ENCODE measurements around the gene TNFRSF6B.

The TNFRSF6B gene

DNA sequence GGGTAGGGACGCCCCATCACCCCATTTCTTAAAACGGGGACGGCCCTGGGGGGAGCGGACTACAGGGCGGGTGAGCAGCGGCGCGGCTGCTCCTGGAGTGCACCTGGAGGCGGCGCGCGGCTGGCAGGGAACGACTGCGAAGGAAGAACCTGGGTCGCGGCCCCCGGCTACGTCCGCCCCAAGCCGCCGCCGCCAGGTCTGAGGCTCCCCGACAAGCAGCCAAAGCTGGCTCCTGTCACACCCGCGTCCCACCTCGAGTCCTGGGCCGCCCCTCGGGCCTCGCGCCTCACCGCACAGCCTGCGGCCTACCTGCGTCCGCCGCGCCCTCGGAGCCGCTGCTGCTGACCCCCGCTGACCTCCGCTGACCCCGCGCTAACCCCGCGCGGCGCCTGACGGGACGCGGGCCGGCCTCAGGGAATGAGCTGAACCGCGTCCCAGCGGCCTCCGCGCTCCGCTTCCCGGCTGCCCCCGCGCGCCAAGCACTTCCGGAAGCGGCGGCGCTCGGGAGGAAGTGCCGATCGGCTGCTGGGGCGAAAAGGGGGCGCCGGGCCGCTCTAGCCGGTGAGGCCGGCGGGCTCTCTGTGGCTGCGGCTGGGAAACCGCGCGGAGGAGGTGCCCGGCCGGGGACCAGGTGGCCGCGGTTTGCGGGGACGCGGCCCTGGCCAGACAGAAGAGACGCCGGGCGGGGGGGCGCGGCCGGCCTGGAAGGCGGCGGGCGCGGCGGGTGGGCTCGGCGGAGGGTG is 11.3 kb downstream of the TNFRSF6B start, which contains the start of the genes ARFRP1 and ZGPAT:
TSS of gene ARFRP1 (minus strand) at position 419 of the 743 bp plus-strand sequence. CDS start 885 bp downstream, outside the sequence.
TSS of gene ZGPAT (plus strand) at position 482 of the 743 bp plus-strand sequence. CDS start 542 bp downstream, outside the sequence.
- peak; percentile 91 for DNase-seq
- peak; percentile 90 for ATAC-seq (ENCODE audit: insufficient read depth, low read depth)
- Histone ChIP-seq H3K4me3 (ENCODE audit: low read depth in 1 of 2, low read length in 2 of 2) (peak within 1 kb of the TSS; percentile 59 to 84), H3K4me1 (ENCODE audit: insufficient read depth, low read length) (peaks cover 48% of the 10 kb centered on the region), H3K36me3 (ENCODE audit: insufficient read depth, low read length) (peaks cover 86% of the 10 kb centered on the region), H3K79me2 (ENCODE audit: insufficient read depth, low read length) (peaks cover 80% of the 10 kb centered on the region), H3K4me2 (ENCODE audit: insufficient read depth, low read length) (peak within 1 kb of the TSS; percentile 97), H3K9me3 (ENCODE audit: insufficient read depth, low read length, severe bottlenecking) (no peaks in the 10 kb centered on the region), H3K27ac (ENCODE audit: low read length) (peak within 1 kb of the TSS; percentile 89), H3K27me3 (ENCODE audit: insufficient read depth, low read length, poor library complexity) (no peaks in the 10 kb centered on the region), H4K20me1 (ENCODE audit: insufficient read depth, low read length) (peaks cover 58% of the 10 kb centered on the region), H3K9ac (ENCODE audit: low read depth, low read length) (peak within 1 kb of the TSS; percentile 81), H2AFZ (ENCODE audit: low read depth, low read length) (peak within 1 kb of the TSS; percentile 77)
- TF ChIP-seq, protein P1, sequence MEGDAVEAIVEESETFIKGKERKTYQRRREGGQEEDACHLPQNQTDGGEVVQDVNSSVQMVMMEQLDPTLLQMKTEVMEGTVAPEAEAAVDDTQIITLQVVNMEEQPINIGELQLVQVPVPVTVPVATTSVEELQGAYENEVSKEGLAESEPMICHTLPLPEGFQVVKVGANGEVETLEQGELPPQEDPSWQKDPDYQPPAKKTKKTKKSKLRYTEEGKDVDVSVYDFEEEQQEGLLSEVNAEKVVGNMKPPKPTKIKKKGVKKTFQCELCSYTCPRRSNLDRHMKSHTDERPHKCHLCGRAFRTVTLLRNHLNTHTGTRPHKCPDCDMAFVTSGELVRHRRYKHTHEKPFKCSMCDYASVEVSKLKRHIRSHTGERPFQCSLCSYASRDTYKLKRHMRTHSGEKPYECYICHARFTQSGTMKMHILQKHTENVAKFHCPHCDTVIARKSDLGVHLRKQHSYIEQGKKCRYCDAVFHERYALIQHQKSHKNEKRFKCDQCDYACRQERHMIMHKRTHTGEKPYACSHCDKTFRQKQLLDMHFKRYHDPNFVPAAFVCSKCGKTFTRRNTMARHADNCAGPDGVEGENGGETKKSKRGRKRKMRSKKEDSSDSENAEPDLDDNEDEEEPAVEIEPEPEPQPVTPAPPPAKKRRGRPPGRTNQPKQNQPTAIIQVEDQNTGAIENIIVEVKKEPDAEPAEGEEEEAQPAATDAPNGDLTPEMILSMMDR (IDR thresholded peaks at IDR 0.05; ENCODE audit: borderline replicate concordance, extremely low read depth, low read length, poor library complexity, severe bottlenecking), result no peak
- TF ChIP-seq EZH2 (IDR thresholded peaks at IDR 0.05; ENCODE audit: borderline replicate concordance, low read depth, low read length, severe bottlenecking), result no peak

DNA sequence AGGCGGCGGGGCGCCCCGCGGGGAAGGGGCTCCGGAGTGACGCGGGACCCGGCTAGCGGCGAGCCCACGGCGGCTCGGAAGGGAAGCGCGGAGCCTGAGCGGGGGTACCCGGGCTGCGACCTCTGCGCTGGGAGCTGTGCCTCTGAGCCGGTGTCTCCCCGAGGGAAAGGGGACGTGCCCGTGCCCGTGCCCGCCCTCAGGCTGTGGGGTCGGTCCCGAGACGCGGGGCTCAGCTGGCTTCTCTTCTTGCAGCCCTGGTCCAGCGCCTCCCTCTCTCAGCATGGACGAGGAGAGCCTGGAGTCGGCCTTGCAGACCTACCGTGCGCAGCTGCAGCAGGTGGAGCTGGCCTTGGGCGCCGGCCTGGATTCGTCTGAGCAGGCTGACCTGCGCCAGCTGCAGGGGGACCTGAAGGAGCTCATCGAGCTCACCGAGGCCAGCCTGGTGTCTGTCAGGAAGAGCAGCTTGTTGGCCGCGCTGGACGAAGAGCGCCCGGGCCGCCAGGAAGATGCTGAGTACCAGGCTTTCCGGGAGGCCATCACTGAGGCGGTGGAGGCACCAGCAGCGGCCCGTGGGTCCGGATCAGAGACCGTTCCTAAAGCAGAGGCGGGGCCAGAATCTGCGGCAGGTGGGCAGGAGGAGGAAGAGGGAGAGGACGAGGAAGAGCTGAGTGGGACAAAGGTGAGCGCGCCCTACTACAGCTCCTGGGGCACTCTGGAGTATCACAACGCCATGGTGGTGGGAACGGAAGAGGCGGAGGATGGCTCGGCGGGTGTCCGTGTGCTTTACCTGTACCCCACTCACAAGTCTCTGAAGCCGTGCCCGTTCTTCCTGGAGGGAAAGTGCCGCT is 12.1 kb downstream of the TNFRSF6B start:
- H3K79me2 ChIP-seq (ENCODE audit: insufficient read depth, low read length), result peaks cover 88% of the 10 kb centered on the region
- no peaks in the 10 kb centered on the region for H3K27me3 ChIP-seq (ENCODE audit: insufficient read depth, low read length, poor library complexity)
- H3K4me2 ChIP-seq (ENCODE audit: insufficient read depth, low read length), result peak overlapping the region; percentile 97
- H3K9me3 ChIP-seq (ENCODE audit: insufficient read depth, low read length, severe bottlenecking), result no peaks in the 10 kb centered on the region
- ATAC-seq (ENCODE audit: insufficient read depth, low read depth) (no peak; the same call in 2 of the 3 replicates), DNase-seq (no peak)
- peak overlapping the region; percentile 59 to 84; a peak in 3 of 4 replicates for H3K4me3 ChIP-seq (ENCODE audit: low read depth in 1 of 2, low read length in 2 of 2)
- peaks cover 51% of the 10 kb centered on the region for H4K20me1 ChIP-seq (ENCODE audit: insufficient read depth, low read length)
- peak overlapping the region; percentile 59 for H3K27ac ChIP-seq (ENCODE audit: low read length)
- peaks cover 48% of the 10 kb centered on the region for H3K4me1 ChIP-seq (ENCODE audit: insufficient read depth, low read length)
- H2AFZ ChIP-seq (ENCODE audit: low read depth, low read length), result peak overlapping the region; percentile 63; the same call in 1 of the 2 replicates
- TF ChIP-seq, protein P1 (IDR thresholded peaks at IDR 0.05; ENCODE audit: borderline replicate concordance, extremely low read depth, low read length, poor library complexity, severe bottlenecking), result no peak
- no peak for TF ChIP-seq EZH2 (IDR thresholded peaks at IDR 0.05; ENCODE audit: borderline replicate concordance, low read depth, low read length, severe bottlenecking)
- H3K36me3 ChIP-seq (ENCODE audit: insufficient read depth, low read length), result peaks cover 86% of the 10 kb centered on the region
- H3K9ac ChIP-seq (ENCODE audit: low read depth, low read length), result peak overlapping the region; percentile 81

DNA sequence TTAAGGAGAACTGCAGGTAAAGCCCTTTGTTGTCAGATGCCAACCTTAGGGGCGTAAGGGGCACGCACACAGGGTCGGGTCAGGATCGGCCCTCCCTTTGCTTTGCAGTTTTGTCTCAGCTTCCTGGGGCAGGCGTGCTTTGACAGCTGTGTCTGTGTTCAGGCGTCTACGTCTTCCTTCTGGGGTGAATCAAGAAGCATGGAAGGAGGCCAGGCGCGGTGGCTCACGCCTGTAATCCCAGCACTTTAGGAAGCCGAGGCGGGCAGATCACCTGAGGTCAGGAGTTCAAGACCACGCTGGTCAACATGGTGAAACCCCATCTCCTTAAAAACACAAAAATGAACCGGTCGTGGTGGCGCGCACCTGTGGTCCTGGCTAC is 12.7 kb downstream of the TNFRSF6B start:
- Histone ChIP-seq H3K27me3 (ENCODE audit: insufficient read depth, low read length, poor library complexity) (no peaks in the 10 kb centered on the region), H3K27ac (ENCODE audit: low read length) (no peak overlapping the region), H3K36me3 (ENCODE audit: insufficient read depth, low read length) (peaks cover 86% of the 10 kb centered on the region), H3K4me1 (ENCODE audit: insufficient read depth, low read length) (peaks cover 48% of the 10 kb centered on the region), H3K4me2 (ENCODE audit: insufficient read depth, low read length) (peak overlapping the region; percentile 97), H3K9me3 (ENCODE audit: insufficient read depth, low read length, severe bottlenecking) (no peaks in the 10 kb centered on the region), H3K9ac (ENCODE audit: low read depth, low read length) (peak overlapping the region; percentile 81), H4K20me1 (ENCODE audit: insufficient read depth, low read length) (peaks cover 45% of the 10 kb centered on the region), H3K79me2 (ENCODE audit: insufficient read depth, low read length) (peaks cover 94% of the 10 kb centered on the region), H3K4me3 (ENCODE audit: low read depth in 1 of 2, low read length in 2 of 2) (peak overlapping the region in 1 of 2 experiments; percentile 84; a peak in 3 of 4 replicates), H2AFZ (ENCODE audit: low read depth, low read length) (no peak overlapping the region)
- TF ChIP-seq, protein P1 (IDR thresholded peaks at IDR 0.05; ENCODE audit: borderline replicate concordance, extremely low read depth, low read length, poor library complexity, severe bottlenecking), result no peak
- no peak for TF ChIP-seq EZH2 (IDR thresholded peaks at IDR 0.05; ENCODE audit: borderline replicate concordance, low read depth, low read length, severe bottlenecking)
- no peak for ATAC-seq (ENCODE audit: insufficient read depth, low read depth)
- DNase-seq, result no peak
